Fibroblast of the aortic adventitia (primary cell): Measurements from ENCODE around the gene GGA3. TPM values are rescaled to one million over a fixed set of nuclear protein-coding genes. Genes with fewer than 3 reads are reported as not detected.

Experiments
- DNase-seq: peaks from one replicate; pipeline ENCODE4 v3.0.0-alpha.2; 2010; ENCODE audit warnings: low read depth
- H3K4me3 ChIP-seq: 2 replicates; pipeline ENCODE4 v1.5.1; 2011; ENCODE audit warnings: low read depth, mild to moderate bottlenecking, control low read depth, low read length, moderate library complexity
- CTCF ChIP-seq: IDR thresholded peaks from 2 replicates; pipeline ENCODE4 v1.5.1; 2011; ENCODE audit warnings: mild to moderate bottlenecking, low read length, control low read depth, inconsistent platforms; ENCODE audit not compliant: insufficient read depth
- total RNA-seq: library from RNA; depleted of rRNA; stranded (reverse); fragments of >200 nt; gene quantifications from 2 replicates; pipeline ENCODE4 v1.2.3, GENCODE V29; 2012; ENCODE audit warnings: low replicate concordance

GGA3 gene
- total RNA-seq, 1 donor, result 14.0 TPM

GRCh38 chr17:75271233-75271954, 10.0 kb upstream of the GGA3 start:
- peak overlapping the region; percentile 80 for H3K4me3 ChIP-seq
- peak; percentile 43 for DNase-seq
- TF ChIP-seq CTCF, result peak; percentile 47

- DNase-seq, result no peak
- no peak for TF ChIP-seq CTCF
- peak within 1 kb of the TSS; percentile 80 for H3K4me3 ChIP-seq
These were observed 9.5 kb upstream of the GGA3 start, which contains the start of gene MIF4GD for GRCh38 chr17:75270966-75271232. MIF4GD (minus strand) TSS chr17:75271231; CDS start chr17:75270195, 1,036 bp downstream.

GRCh38 chr17:75270218-75270965, 9.0 kb upstream of the GGA3 start:
- TF ChIP-seq CTCF, result peak; percentile 47
- H3K4me3 ChIP-seq, result peak overlapping the region; percentile 80
- DNase-seq, result peak; percentile 70

DNA sequence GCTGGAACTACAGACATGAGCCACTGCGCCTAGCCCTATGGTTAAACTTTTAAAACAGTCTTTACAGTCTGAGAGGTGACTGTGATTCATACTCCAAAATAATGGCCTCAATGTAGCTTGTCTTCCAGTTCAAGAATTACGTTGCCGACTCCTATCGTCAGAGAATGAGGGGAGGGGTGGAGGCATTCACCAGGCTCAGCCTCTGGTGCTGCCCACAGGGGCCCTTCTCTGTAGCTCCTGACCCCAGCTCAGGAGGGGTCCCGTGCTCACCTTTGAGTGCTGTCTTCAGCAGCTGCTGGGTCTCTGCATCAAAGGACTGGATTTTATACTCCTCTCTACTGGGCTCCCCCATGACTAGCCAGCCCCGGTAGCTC, 8.4 kb upstream of the GGA3 start:
- DNase-seq, result no peak
- peak overlapping the region; percentile 80 for H3K4me3 ChIP-seq
- no peak for TF ChIP-seq CTCF

GRCh38 chr17:75267411-75268232, 6.2 kb upstream of the GGA3 start:
- no peak for DNase-seq

GRCh38 chr17:75267153-75267410, 5.7 kb upstream of the GGA3 start:
- no peak overlapping the region for H3K4me3 ChIP-seq
- TF ChIP-seq CTCF, result no peak
- no peak for DNase-seq

More at GRCh38 chr17:75267411-75268232, 6.2 kb upstream of the GGA3 start:
- no peak overlapping the region for H3K4me3 ChIP-seq
- TF ChIP-seq CTCF, result no peak
